A549 (cell line): Measurements from ENCODE around the gene RPAIN.

Experiments
- CTCF ChIP-seq: fragments of >200 bp; sonication (Bioruptor Twin); formaldehyde crosslinking; IDR thresholded peaks from 3 replicates; pipeline ENCODE4 v1.5.1; 2016
- EP300 ChIP-seq, 2 experiments: fragments of >200 bp; sonication (Bioruptor Twin); formaldehyde crosslinking; IDR thresholded peaks; 2 replicates in 1 of 2; 3 replicates in 1 of 2; pipeline ENCODE4 v1.6.1; 2016 to 2017
- FOSB ChIP-seq: fragments of 250-450 bp; sonication (Bioruptor Pico); IDR thresholded peaks from 2 replicates; pipeline ENCODE4 v1.5.0; 2020; ENCODE audit warnings: mild to moderate bottlenecking, moderate library complexity
- KDM1A ChIP-seq: fragments of 200-600 bp; sonication (generic); IDR thresholded peaks from 2 replicates; pipeline ENCODE4 v1.6.1; 2016; ENCODE audit warnings: low read depth, mild to moderate bottlenecking
- MYC ChIP-seq: IDR thresholded peaks from 2 replicates; pipeline ENCODE4 v1.6.1; 2012; ENCODE audit warnings: mild to moderate bottlenecking, inconsistent platforms, low read length, improper control_type of control experiment, borderline replicate concordance
- POLR2A ChIP-seq: IDR thresholded peaks from 2 replicates; pipeline ENCODE4 v1.6.1; 2012; ENCODE audit warnings: mild to moderate bottlenecking, low read length
- RAD21 ChIP-seq, 2 experiments: fragments of >200 bp in 1 of 2; sonication (Bioruptor Twin) in 1 of 2; formaldehyde crosslinking in 1 of 2; IDR thresholded peaks in 1 of 2; conservative IDR thresholded peaks in 1 of 2; 2 replicates in 1 of 2; 3 replicates in 1 of 2; pipeline ENCODE4 v1.6.1; 2012 to 2018; ENCODE audit warnings: inconsistent platforms in 1 of 2
- RCOR1 ChIP-seq: fragments of 150-350 bp; IDR thresholded peaks from 2 replicates; pipeline ENCODE4 v1.6.1; 2014; ENCODE audit warnings: antibody characterized with exemption, low read length, low read depth
- REST ChIP-seq: fragments of 200-600 bp; sonication (generic); IDR thresholded peaks from 2 replicates; pipeline ENCODE4 v1.6.1; 2016; ENCODE audit warnings: antibody characterized with exemption, mild to moderate bottlenecking, moderate library complexity
- TF ChIP-seq, protein P1 (sequence below): fragments of 450-650 bp; IDR thresholded peaks from 2 replicates; pipeline ENCODE4 v1.6.1; 2014; ENCODE audit warnings: antibody characterized with exemption

DNA sequence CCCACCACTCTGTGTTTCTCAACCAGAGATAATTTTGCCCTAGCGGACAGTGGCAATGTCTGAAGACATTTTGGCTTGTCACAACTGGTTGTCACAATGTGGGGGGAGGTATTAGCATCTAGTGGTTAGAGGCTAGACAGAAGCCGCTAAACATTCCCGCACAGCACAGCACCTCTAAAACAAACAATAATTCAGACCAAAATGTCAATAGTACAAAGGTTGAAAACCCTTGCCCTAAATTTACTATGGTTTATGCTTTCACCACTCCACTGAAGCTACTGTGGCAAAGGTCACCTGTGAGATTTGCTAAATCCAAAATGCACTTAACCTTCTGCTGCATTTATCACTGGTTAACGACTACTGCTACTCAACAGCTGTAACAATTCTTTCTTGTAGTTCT, 14.6 kb upstream of the RPAIN start:
- TF ChIP-seq CTCF, result no peak
- TF ChIP-seq POLR2A, result no peak
- no peak for TF ChIP-seq RCOR1
- TF ChIP-seq, protein P1, sequence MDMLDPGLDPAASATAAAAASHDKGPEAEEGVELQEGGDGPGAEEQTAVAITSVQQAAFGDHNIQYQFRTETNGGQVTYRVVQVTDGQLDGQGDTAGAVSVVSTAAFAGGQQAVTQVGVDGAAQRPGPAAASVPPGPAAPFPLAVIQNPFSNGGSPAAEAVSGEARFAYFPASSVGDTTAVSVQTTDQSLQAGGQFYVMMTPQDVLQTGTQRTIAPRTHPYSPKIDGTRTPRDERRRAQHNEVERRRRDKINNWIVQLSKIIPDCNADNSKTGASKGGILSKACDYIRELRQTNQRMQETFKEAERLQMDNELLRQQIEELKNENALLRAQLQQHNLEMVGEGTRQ, result no peak
- TF ChIP-seq REST, result no peak
- TF ChIP-seq RAD21 (conservative IDR thresholded peaks at IDR 0.05 in 1 of 2, IDR thresholded peaks at IDR 0.05 in 1 of 2), result no peak
- TF ChIP-seq EP300 (IDR thresholded peaks at IDR 0.05), result no peak
- no peak for TF ChIP-seq KDM1A
- TF ChIP-seq FOSB (CRISPR knock-in tag), result no peak
- TF ChIP-seq MYC, result no peak
